HG02623 (cell line): ENCODE measurements around the gene XPR1.
A peak's percentile ranks its signal among the peaks of the same experiment; 100 is the strongest.

ENCODE experiments used
- ATAC-seq: cut with Tn5 transposase; IDR thresholded peaks from one replicate; pipeline ENCODE4 v1.9.1; 2021; ENCODE audit warnings: moderate library complexity; ENCODE audit not compliant: unreplicated experiment

The XPR1 gene

GRCh38 chr1:180881806-180882509 is 250.1 kb downstream of the XPR1 start:
- ATAC-seq: no peak

- no peak for ATAC-seq
Measured at GRCh38 chr1:180884588-180885300, 252.9 kb downstream of the XPR1 start.

- ATAC-seq: no peak
Measured at GRCh38 chr1:180886338-180886737, 254.5 kb downstream of the XPR1 start.

- no peak for ATAC-seq
Measured at GRCh38 chr1:180887841-180888240, 256.0 kb downstream of the XPR1 start.

- peak; percentile 75 for ATAC-seq
Measured at GRCh38 chr1:180888870-180889269, 257.0 kb downstream of the XPR1 start.

- peak; percentile 11 for ATAC-seq
Measured at GRCh38 chr1:180889325-180889724, 257.5 kb downstream of the XPR1 start.

- ATAC-seq: no peak
Measured at GRCh38 chr1:180892272-180892671, 260.4 kb downstream of the XPR1 start.

GRCh38 chr1:180892675-180893074 is 260.9 kb downstream of the XPR1 start:
- no peak for ATAC-seq

- no peak for ATAC-seq
Measured at GRCh38 chr1:180893614-180894013, 261.8 kb downstream of the XPR1 start.

- ATAC-seq: no peak
Measured at GRCh38 chr1:180896161-180896560, 264.3 kb downstream of the XPR1 start.

GRCh38 chr1:180898441-180899219 is 266.8 kb downstream of the XPR1 start:
- no peak for ATAC-seq

- no peak for ATAC-seq
Measured at GRCh38 chr1:180899262-180899661, 267.4 kb downstream of the XPR1 start.

- ATAC-seq: no peak
Measured at GRCh38 chr1:180901076-180901990, 269.5 kb downstream of the XPR1 start.

- ATAC-seq: no peak
Measured at GRCh38 chr1:180902541-180902940, 270.7 kb downstream of the XPR1 start.

- ATAC-seq: no peak
Measured at GRCh38 chr1:180905927-180906326, 274.1 kb downstream of the XPR1 start.

GRCh38 chr1:180906511-180906910 is 274.7 kb downstream of the XPR1 start:
- no peak for ATAC-seq

GRCh38 chr1:180907313-180908055 is 275.7 kb downstream of the XPR1 start:
- ATAC-seq: no peak

GRCh38 chr1:180908074-180908765 is 276.4 kb downstream of the XPR1 start:
- ATAC-seq: no peak

- ATAC-seq: peak; percentile 34
Measured at GRCh38 chr1:180909005-180909414, 277.2 kb downstream of the XPR1 start.
